ENCODE measurements around the gene G6PD. TPM values are rescaled to one million over a fixed set of nuclear protein-coding genes. Genes with fewer than 3 reads are reported as not detected.

Gene G6PD
- total and polyA plus RNA-seq, 4 donors: 18.4 to 45.5 (median 36.2) TPM

DNA sequence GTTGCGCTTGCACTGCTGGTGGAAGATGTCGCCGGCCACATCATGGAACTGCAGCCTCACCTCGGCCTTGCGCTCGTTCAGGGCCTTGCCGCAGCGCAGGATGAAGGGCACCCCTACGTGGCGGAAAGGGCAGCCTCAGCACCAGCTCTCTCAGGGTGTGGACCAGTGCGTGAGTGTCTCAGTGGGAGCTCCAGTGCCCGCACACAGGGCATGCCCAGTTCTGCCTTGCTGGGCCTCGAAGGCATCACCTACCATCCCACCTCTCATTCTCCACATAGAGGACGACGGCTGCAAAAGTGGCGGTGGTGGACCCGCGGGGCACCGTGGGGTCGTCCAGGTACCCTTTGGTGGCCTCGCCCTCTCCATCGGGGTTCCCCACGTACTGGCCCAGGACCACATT is 14.0 kb downstream of the G6PD start:
- DNase-seq (ENCODE audit: low read depth in 4 of 6, low spot score in 6 of 6): no peak
- H3K4me3 ChIP-seq (ENCODE audit: low read depth, low read length): no peak overlapping the region
- H3K36me3 ChIP-seq (ENCODE audit: control insufficient read depth, insufficient read depth, low read length): peaks cover 58% of the 10 kb centered on the region
- no peaks in the 10 kb centered on the region for H3K27me3 ChIP-seq (ENCODE audit: control insufficient read depth, insufficient read depth, low read length)
- H3K4me1 ChIP-seq (ENCODE audit: control insufficient read depth, insufficient read depth, low read length): peaks cover 8% of the 10 kb centered on the region
- no peak overlapping the region for H3K27ac ChIP-seq (ENCODE audit: low read depth, low read length)
- no peaks in the 10 kb centered on the region for H3K9me3 ChIP-seq (ENCODE audit: control insufficient read depth, insufficient read depth, low read length)
- WGBS (ENCODE audit: insufficient coverage): 90% methylated on average over 23 of the region's 23 CpGs

DNA sequence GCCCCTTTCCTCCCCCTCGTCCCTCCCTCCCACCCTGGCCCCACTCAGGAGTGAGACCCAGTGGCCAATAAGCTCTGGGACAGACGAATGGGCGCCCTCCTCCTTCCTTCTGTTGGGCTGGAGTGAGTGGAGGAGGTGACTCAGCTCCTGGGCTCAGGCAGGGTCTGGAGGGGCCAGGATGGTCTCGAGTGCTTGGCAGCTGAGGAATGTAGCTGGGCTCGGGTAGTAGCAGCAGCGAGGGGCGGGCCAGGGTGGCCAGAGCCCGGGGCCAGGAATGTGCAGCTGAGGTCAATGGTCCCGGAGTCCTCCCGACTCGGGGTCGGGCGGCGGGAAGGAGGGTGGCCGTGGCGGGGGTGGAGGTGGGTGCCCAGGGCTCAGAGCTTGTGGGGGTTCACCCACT is 15.0 kb downstream of the G6PD start:
- DNase-seq (ENCODE audit: low read depth in 4 of 6, low spot score in 6 of 6): no peak
- Histone ChIP-seq H3K9me3 (ENCODE audit: control insufficient read depth, insufficient read depth, low read length) (no peaks in the 10 kb centered on the region), H3K36me3 (ENCODE audit: control insufficient read depth, insufficient read depth, low read length) (peaks cover 58% of the 10 kb centered on the region), H3K27me3 (ENCODE audit: control insufficient read depth, insufficient read depth, low read length) (no peaks in the 10 kb centered on the region), H3K4me1 (ENCODE audit: control insufficient read depth, insufficient read depth, low read length) (peaks cover 18% of the 10 kb centered on the region), H3K4me3 (ENCODE audit: low read depth, low read length) (no peak overlapping the region), H3K27ac (ENCODE audit: low read depth, low read length) (no peak overlapping the region)
- WGBS (ENCODE audit: insufficient coverage): 71% methylated on average over 7 of the region's 16 CpGs

DNA sequence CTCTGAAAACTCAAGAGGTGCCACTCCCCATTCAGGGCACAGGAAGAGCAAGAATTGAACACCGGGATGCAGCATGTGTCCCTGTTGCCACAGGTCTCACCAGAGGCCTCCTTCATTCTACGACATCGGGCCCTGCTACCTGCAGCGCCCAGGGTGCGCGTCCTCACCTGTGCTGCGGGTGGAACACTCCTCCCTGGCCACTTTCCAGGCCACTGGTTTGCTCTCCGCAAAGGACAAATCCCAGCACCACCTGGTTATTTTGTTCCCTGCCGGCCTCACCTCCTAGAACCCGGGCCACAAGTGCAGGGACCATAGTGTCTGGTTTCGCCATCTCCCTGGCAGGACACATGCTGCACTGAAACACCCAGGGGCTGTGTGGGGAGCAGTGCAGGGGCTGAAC is 16.4 kb downstream of the G6PD start:
- Histone ChIP-seq H3K9me3 (ENCODE audit: control insufficient read depth, insufficient read depth, low read length) (no peaks in the 10 kb centered on the region), H3K36me3 (ENCODE audit: control insufficient read depth, insufficient read depth, low read length) (peaks cover 51% of the 10 kb centered on the region), H3K27me3 (ENCODE audit: control insufficient read depth, insufficient read depth, low read length) (no peaks in the 10 kb centered on the region), H3K4me3 (ENCODE audit: low read depth, low read length) (no peak overlapping the region), H3K27ac (ENCODE audit: low read depth, low read length) (no peak overlapping the region), H3K4me1 (ENCODE audit: control insufficient read depth, insufficient read depth, low read length) (peaks cover 20% of the 10 kb centered on the region)
- WGBS (ENCODE audit: insufficient coverage): 85% methylated on average over 11 of the region's 11 CpGs
- no peak for DNase-seq (ENCODE audit: low read depth in 4 of 6, low spot score in 6 of 6)

DNA sequence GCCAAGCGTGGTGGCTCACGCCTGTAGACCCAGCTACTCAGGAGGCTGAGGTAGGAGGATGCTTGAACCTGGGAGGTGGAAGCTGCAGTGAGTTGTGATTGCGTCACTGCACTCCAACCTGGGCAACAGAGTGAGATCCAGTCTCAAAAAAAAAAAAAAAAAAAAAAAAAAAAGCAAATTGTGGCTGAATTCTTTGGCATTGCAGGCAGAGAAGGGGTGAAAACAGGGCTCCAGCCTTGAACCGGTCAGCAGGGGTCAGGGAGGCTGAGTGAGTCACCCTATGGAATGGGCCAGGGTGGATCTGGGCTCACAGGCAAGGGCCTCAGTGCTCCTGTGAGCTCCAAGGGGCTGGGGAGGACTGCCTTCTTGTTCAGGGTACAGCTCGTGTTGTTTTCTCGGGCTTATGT is 17.4 kb downstream of the G6PD start:
- no peaks in the 10 kb centered on the region for H3K27me3 ChIP-seq (ENCODE audit: control insufficient read depth, insufficient read depth, low read length)
- DNase-seq (ENCODE audit: low read depth in 4 of 6, low spot score in 6 of 6): no peak
- 58% methylated on average over 4 of the region's 6 CpGs for WGBS (ENCODE audit: insufficient coverage)
- peaks cover 15% of the 10 kb centered on the region for H3K4me1 ChIP-seq (ENCODE audit: control insufficient read depth, insufficient read depth, low read length)
- H3K9me3 ChIP-seq (ENCODE audit: control insufficient read depth, insufficient read depth, low read length): no peaks in the 10 kb centered on the region
- H3K27ac ChIP-seq (ENCODE audit: low read depth, low read length): no peak overlapping the region
- peaks cover 40% of the 10 kb centered on the region for H3K36me3 ChIP-seq (ENCODE audit: control insufficient read depth, insufficient read depth, low read length)
- H3K4me3 ChIP-seq (ENCODE audit: low read depth, low read length): no peak overlapping the region

DNA sequence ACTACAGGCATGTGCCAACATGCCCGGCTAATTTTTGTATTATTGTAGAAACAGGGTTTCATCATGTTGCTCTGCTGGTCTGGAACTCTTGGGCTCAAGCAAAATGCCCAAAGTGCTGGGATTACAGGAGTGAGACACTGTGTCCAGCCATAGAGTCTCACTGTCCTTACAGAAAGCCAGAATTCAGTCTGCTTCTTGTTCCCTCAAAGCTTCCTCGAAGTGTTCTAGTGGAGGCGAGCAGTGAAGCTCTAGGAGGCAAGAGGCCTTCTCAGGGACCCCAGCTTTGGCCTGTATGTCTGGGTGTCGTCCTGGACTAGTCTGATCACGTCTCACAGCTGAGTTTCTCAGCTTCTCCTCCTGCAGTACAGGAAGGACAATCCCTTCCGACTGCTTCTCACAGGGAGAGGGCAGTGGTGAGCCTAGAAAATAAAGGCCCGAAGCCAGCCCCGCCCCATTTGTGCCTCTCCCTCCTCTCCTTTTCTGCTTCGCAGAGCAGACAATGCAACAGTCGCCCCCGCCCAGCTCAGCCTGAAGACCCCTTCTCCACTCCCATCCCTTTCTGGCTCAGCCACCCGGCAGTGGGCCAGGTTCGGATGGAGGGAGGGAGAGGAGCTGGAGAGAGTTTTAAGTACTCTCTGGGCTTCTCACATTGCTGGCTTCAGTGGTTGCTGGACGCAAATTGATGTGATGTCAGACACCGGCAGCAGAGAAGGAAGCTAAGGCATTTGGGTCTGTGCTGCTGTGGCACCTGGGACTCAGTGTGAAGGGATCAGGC is 19.6 kb downstream of the G6PD start:
- WGBS (ENCODE audit: insufficient coverage): 31% methylated on average over 9 of the region's 15 CpGs
- Histone ChIP-seq H3K4me1 (ENCODE audit: control insufficient read depth, insufficient read depth, low read length) (peaks cover 15% of the 10 kb centered on the region), H3K27ac (ENCODE audit: low read depth, low read length) (peak overlapping the region; percentile 88)

DNA sequence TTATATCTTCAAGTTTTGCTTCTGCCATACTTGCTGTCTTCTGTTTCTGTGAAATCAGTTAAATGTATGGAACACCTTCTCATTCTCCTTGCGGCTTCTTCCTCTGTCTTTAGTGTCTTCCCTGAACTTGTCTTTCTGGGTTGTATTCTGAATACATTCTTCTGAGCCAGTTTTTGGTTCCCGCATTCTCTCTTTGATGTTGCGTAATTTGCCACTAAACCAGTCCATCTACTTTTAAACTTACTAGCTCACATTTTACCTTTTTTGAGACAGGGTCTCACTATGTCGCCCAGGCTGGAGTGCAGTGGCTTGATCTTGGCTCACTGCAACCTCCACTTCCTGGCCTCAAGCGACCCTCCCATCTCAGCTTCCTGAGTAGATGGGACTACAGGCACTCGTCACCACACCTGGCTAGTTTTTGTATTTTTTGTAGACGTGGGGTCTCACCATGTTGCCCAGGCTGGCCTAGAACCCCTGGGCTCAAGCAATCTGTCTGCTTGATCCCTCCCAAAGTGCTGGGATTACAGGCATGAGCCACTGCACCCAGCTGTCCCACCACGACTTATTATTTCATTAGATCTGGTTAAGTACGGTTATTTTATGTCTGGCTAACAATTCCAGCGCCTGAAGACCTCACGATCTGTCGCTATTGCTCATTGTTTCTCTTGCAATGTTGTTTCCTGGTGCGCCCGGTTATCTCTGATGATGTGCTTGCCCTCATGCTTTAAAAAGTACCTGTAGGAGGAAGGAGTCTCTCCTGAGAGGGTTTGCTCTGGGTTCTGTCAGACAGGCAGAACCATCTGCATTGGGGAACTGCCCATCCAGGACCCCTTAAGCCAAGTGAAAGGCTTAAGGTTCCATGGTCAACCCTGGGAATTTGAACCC is 20.8 kb downstream of the G6PD start:
- H3K9me3 ChIP-seq (ENCODE audit: control insufficient read depth, insufficient read depth, low read length): no peaks in the 10 kb centered on the region
- H3K27ac ChIP-seq (ENCODE audit: low read depth, low read length): no peak overlapping the region
- no peaks in the 10 kb centered on the region for H3K27me3 ChIP-seq (ENCODE audit: control insufficient read depth, insufficient read depth, low read length)
- H3K36me3 ChIP-seq (ENCODE audit: control insufficient read depth, insufficient read depth, low read length): peaks cover 9% of the 10 kb centered on the region
- H3K4me3 ChIP-seq (ENCODE audit: low read depth, low read length): no peak overlapping the region
- DNase-seq (ENCODE audit: low read depth in 4 of 6, low spot score in 6 of 6): no peak
- H3K4me1 ChIP-seq (ENCODE audit: control insufficient read depth, insufficient read depth, low read length): peaks cover 15% of the 10 kb centered on the region
- 79% methylated on average over 11 of the region's 14 CpGs for WGBS (ENCODE audit: insufficient coverage)

More for the DNA sequence above, 19.6 kb downstream of the G6PD start:
- Histone ChIP-seq H3K9me3 (ENCODE audit: control insufficient read depth, insufficient read depth, low read length) (no peaks in the 10 kb centered on the region), H3K36me3 (ENCODE audit: control insufficient read depth, insufficient read depth, low read length) (peaks cover 19% of the 10 kb centered on the region), H3K4me3 (ENCODE audit: low read depth, low read length) (peak overlapping the region; percentile 26), H3K27me3 (ENCODE audit: control insufficient read depth, insufficient read depth, low read length) (no peaks in the 10 kb centered on the region)
- DNase-seq (ENCODE audit: low read depth in 4 of 6, low spot score in 6 of 6): peak; percentile 44 to 94 (median 57)

DNA sequence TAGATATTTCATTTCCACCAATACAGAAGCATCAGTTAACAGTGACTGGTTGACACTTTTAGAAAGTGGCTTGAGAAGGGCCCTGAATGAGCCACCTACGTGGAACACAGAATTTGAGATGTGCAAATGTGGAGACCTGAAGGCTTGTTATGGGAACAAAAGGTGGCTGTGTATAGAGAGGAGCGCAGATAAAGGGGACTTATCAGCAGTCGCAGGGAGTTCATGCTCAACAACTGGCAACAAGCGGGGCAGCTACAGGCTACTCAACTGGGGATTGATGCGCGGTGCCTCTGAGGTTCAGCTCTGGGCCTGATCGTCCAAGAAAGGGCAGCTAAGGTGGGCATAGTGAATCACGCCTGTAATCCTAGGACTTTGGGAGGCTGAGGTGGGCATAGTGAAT is 27.3 kb downstream of the G6PD start:
- H3K9me3 ChIP-seq (ENCODE audit: control insufficient read depth, insufficient read depth, low read length): no peaks in the 10 kb centered on the region
- H3K27me3 ChIP-seq (ENCODE audit: control insufficient read depth, insufficient read depth, low read length): no peaks in the 10 kb centered on the region
- DNase-seq (ENCODE audit: low read depth in 4 of 6, low spot score in 6 of 6): no peak
- 93% methylated on average over 6 of the region's 8 CpGs for WGBS (ENCODE audit: insufficient coverage)
- H3K4me3 ChIP-seq (ENCODE audit: low read depth, low read length): no peak overlapping the region
- H3K36me3 ChIP-seq (ENCODE audit: control insufficient read depth, insufficient read depth, low read length): no peaks in the 10 kb centered on the region
- H3K4me1 ChIP-seq (ENCODE audit: control insufficient read depth, insufficient read depth, low read length): peaks cover 22% of the 10 kb centered on the region
- H3K27ac ChIP-seq (ENCODE audit: low read depth, low read length): no peak overlapping the region

DNA sequence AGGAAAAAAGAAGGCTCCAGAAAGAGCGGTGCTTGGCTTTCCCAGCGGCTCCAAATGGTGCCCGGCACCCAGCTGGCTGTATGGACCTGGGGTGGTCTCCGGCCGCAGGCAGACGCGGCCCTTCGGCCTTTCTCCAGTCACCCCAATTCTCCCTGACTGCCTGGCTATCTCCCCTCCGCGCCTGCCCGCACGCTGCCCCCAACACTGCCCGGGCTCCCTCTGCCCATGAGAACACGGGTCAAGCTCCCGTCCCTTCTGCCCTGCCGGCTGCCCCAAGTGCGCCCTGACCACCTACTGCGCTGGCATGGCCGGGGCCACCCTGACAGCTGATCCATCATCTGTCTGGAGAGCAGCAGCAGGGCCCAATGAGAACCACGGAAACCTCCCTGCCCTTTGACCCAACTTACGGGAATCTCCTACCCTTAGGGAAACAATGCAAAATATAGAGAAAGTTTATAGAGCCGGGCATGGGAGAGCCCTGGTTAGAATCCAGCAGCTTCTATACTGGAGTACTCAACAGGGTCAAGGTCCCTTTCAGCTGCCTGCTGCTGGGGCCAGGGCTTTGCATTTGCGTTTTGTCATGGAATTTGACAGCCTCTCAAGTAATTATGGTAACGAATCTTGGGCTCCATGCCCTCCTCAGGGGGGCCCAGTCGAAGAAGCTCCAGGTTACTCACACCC is 29.4 kb downstream of the G6PD start:
- Histone ChIP-seq H3K36me3 (ENCODE audit: control insufficient read depth, insufficient read depth, low read length) (peaks cover 7% of the 10 kb centered on the region), H3K27ac (ENCODE audit: low read depth, low read length) (peak overlapping the region; percentile 88), H3K4me3 (ENCODE audit: low read depth, low read length) (peak overlapping the region; percentile 2), H3K27me3 (ENCODE audit: control insufficient read depth, insufficient read depth, low read length) (no peaks in the 10 kb centered on the region), H3K4me1 (ENCODE audit: control insufficient read depth, insufficient read depth, low read length) (peaks cover 22% of the 10 kb centered on the region), H3K9me3 (ENCODE audit: control insufficient read depth, insufficient read depth, low read length) (no peaks in the 10 kb centered on the region)
- DNase-seq (ENCODE audit: low read depth in 4 of 6, low spot score in 6 of 6): no peak
- 31% methylated on average over 22 of the region's 25 CpGs for WGBS (ENCODE audit: insufficient coverage)

DNA sequence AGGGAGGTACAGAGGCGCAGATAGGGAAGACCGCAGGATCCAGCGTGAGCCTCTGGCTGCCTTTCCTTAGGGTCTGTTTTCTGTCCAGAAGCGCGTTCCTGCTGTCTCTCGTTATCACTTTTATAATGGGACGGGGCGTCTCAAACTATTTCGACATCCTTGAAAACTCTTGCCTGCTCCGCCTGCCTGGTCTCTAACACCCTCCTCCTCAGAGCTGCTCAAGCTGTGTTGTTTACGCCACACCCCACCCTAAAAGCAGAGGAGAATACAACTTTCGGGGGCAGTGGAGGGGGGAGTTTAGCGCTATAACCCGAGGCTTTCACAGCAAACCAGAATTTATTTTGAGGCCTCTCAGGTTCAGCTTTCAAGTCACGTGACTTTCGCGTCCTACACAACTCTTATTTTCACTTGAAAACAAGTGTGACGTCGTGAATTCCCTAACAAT is 30.0 kb downstream of the G6PD start:
- H3K27ac ChIP-seq (ENCODE audit: low read depth, low read length): peak overlapping the region; percentile 88
- H3K4me1 ChIP-seq (ENCODE audit: control insufficient read depth, insufficient read depth, low read length): peaks cover 22% of the 10 kb centered on the region
- DNase-seq (ENCODE audit: low read depth in 4 of 6, low spot score in 6 of 6): peak in 3 of 6 donors; percentile 17 to 70 (median 67)
- no peaks in the 10 kb centered on the region for H3K27me3 ChIP-seq (ENCODE audit: control insufficient read depth, insufficient read depth, low read length)
- no peaks in the 10 kb centered on the region for H3K9me3 ChIP-seq (ENCODE audit: control insufficient read depth, insufficient read depth, low read length)
- H3K36me3 ChIP-seq (ENCODE audit: control insufficient read depth, insufficient read depth, low read length): peaks cover 10% of the 10 kb centered on the region
- H3K4me3 ChIP-seq (ENCODE audit: low read depth, low read length): peak overlapping the region; percentile 36
- 44% methylated on average over 14 of the region's 19 CpGs for WGBS (ENCODE audit: insufficient coverage)
